Osteoblast (primary cell): Measurements from ENCODE around the gene OTOP1. TPM values are rescaled to one million over a fixed set of nuclear protein-coding genes. Genes with fewer than 3 reads are reported as not detected.
"Not testable (repeated sequence)": the region's sequence is repeated elsewhere in the genome, so short reads cannot be mapped to it uniquely, and the experiment has no call there.

ENCODE experiments used
- DNase-seq: peaks from one replicate; pipeline ENCODE4 v3.0.0; 2011; ENCODE audit warnings: low spot score, mixed read lengths; ENCODE audit not compliant: insufficient read length; ENCODE audit errors: missing footprints
- H2AFZ ChIP-seq: 2 replicates; pipeline ENCODE4 v1.6.0; 2011; ENCODE audit warnings: mild to moderate bottlenecking, low read length
- H3K27ac ChIP-seq: 2 replicates; pipeline ENCODE4 v1.5.1; 2011; ENCODE audit warnings: mild to moderate bottlenecking, low read depth, low read length, moderate library complexity
- H3K27me3 ChIP-seq: 2 replicates; pipeline ENCODE4 v1.6.0; 2012; ENCODE audit warnings: mild to moderate bottlenecking, control low read depth, inconsistent platforms, low read length, moderate library complexity; ENCODE audit not compliant: insufficient read depth
- H3K36me3 ChIP-seq: 2 replicates; pipeline ENCODE4 v1.5.1; 2011; ENCODE audit warnings: mild to moderate bottlenecking, low read length, control low read depth, moderate library complexity; ENCODE audit not compliant: insufficient read depth
- H3K4me1 ChIP-seq: 2 replicates; pipeline ENCODE4 v1.5.1; 2011; ENCODE audit warnings: mild to moderate bottlenecking, low read length, control low read depth, moderate library complexity; ENCODE audit not compliant: insufficient read depth
- H3K4me2 ChIP-seq: 2 replicates; pipeline ENCODE4 v1.6.0; 2011; ENCODE audit warnings: mild to moderate bottlenecking, low read length; ENCODE audit not compliant: insufficient read depth
- H3K4me3 ChIP-seq: fragments of 200-600 bp; sonication (generic); 3 replicates; pipeline ENCODE4 v1.5.1; 2012; ENCODE audit warnings: mild to moderate bottlenecking, low read length, inconsistent platforms; ENCODE audit not compliant: insufficient read depth
- H3K79me2 ChIP-seq: 2 replicates; pipeline ENCODE4 v1.6.0; 2012; ENCODE audit warnings: mild to moderate bottlenecking, low read length, control low read depth, inconsistent platforms; ENCODE audit not compliant: insufficient read depth
- H3K9me3 ChIP-seq: 2 replicates; pipeline ENCODE4 v1.5.1; 2011; ENCODE audit warnings: low read depth, low read length, control low read depth
- H4K20me1 ChIP-seq: 2 replicates; pipeline ENCODE4 v1.6.0; 2012; ENCODE audit warnings: mild to moderate bottlenecking, low read length, control low read depth; ENCODE audit not compliant: insufficient read depth
- CTCF ChIP-seq: IDR thresholded peaks from 2 replicates; pipeline ENCODE4 v1.5.1; 2011; ENCODE audit warnings: mild to moderate bottlenecking, low read depth, low read length, moderate library complexity; ENCODE audit errors: extremely low read depth
- total RNA-seq: library from RNA; depleted of rRNA; stranded (reverse); fragments of >200 nt; gene quantifications from 2 replicates; pipeline ENCODE4 v1.2.3, GENCODE V29; 2012

OTOP1 gene
- total RNA-seq, 1 donor: not detected

DNA sequence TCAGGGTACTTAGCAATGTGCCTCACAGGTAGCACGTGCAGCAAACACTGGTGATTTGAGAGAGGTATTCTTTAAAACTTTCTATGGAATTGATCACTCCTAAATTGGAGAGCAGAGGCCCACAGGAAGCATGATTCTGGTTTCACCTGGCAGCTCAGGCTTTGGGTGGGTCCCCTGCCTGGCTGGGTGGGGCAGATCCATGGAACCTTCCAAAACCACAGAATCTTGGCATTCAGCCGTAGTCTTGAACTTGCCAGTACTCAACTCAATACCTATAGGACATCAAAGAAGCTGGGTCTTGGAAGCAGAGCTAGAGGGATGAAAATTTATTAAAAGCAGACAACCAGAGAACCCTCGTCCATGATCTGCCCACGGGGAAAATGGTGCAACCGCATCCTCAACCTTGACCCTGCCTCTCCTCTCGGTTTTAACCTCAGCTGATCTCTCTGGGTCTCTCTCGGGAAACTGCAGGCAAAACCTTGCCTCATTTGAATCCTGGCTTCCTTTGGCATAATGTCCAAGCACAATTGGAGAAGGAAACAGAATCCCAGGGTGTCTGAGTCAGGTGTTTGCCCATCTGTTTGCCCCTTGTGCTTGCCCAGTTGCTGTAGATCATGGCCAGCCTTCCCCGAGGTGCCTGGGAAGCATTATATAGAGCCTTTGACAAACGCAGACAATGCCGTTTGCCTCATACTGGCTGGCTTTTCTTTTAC is 22.9 kb downstream of the OTOP1 start:
- Histone ChIP-seq H3K27ac (no peak overlapping the region), H3K79me2 (no peaks in the 10 kb centered on the region), H4K20me1 (no peaks in the 10 kb centered on the region), H3K4me3 (no peak overlapping the region), H3K9me3 (no peaks in the 10 kb centered on the region), H2AFZ (no peak overlapping the region), H3K36me3 (no peaks in the 10 kb centered on the region), H3K4me2 (no peak overlapping the region), H3K4me1 (no peaks in the 10 kb centered on the region), H3K27me3 (peaks cover 16% of the 10 kb centered on the region)
- no peak for DNase-seq
- TF ChIP-seq CTCF: no peak

DNA sequence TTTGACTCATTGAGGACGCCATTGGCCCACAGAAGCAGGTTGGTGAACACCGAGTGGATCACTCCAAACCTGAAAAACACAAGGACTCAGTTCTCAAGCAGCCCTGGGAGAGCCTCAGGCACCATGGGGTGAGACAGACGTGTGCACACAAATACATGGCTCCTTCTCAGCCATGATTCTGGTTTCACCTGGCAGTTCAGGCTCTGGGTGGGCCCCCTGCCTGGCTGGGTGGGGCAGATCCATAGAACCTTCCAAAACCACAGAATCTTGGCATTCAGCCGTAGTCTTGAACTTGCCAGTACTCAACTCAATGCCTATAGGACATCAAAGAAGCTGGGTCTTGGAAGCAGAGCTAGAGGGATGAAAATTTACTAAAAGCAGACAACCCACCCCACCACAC is 24.2 kb downstream of the OTOP1 start:
- no peaks in the 10 kb centered on the region for H3K9me3 ChIP-seq
- no peak for TF ChIP-seq CTCF
- no peak overlapping the region for H3K4me3 ChIP-seq
- H4K20me1 ChIP-seq: no peaks in the 10 kb centered on the region
- H3K36me3 ChIP-seq: no peaks in the 10 kb centered on the region
- H3K4me2 ChIP-seq: no peak overlapping the region
- no peak overlapping the region for H3K27ac ChIP-seq
- peaks cover 12% of the 10 kb centered on the region for H3K27me3 ChIP-seq
- H2AFZ ChIP-seq: no peak overlapping the region
- no peaks in the 10 kb centered on the region for H3K4me1 ChIP-seq
- no peaks in the 10 kb centered on the region for H3K79me2 ChIP-seq
- no peak for DNase-seq

GRCh38 chr4:4200624-4201023 is 26.1 kb downstream of the OTOP1 start:
- DNase-seq: no peak
- Histone ChIP-seq H2AFZ (no peak overlapping the region), H3K27me3 (peaks cover 2% of the 10 kb centered on the region), H3K4me2 (no peak overlapping the region), H3K4me3 (no peak overlapping the region), H3K4me1 (no peaks in the 10 kb centered on the region), H3K36me3 (no peaks in the 10 kb centered on the region), H3K9me3 (no peaks in the 10 kb centered on the region), H4K20me1 (no peaks in the 10 kb centered on the region), H3K27ac (no peak overlapping the region), H3K79me2 (no peaks in the 10 kb centered on the region)
- no peak for TF ChIP-seq CTCF

DNA sequence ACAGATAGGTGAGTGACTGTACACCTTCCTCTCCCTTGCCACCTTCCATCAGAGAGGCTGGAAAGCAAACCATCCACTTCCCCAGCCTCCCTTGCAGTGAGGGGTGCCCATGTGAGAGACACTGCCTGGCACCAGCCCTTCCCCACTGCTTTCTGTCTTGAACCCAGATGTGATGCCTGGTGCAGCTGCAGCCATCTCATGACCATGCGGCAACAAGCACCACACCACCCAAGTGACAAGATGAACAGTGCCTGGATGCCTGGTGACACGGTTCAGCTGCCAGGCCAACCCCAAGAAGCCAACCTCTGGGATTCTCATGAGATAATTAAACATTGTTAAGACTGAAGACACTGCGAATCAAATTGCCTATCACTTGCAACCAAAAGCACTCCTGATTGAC is 31.4 kb downstream of the OTOP1 start:
- Histone ChIP-seq H4K20me1 (no peaks in the 10 kb centered on the region), H3K36me3 (no peaks in the 10 kb centered on the region), H3K27ac (no peak overlapping the region), H3K27me3 (no peaks in the 10 kb centered on the region), H3K4me1 (no peaks in the 10 kb centered on the region), H3K9me3 (no peaks in the 10 kb centered on the region), H3K79me2 (no peaks in the 10 kb centered on the region), H2AFZ (no peak overlapping the region), H3K4me3 (no peak overlapping the region), H3K4me2 (no peak overlapping the region)
- DNase-seq: no peak
- no peak for TF ChIP-seq CTCF

DNA sequence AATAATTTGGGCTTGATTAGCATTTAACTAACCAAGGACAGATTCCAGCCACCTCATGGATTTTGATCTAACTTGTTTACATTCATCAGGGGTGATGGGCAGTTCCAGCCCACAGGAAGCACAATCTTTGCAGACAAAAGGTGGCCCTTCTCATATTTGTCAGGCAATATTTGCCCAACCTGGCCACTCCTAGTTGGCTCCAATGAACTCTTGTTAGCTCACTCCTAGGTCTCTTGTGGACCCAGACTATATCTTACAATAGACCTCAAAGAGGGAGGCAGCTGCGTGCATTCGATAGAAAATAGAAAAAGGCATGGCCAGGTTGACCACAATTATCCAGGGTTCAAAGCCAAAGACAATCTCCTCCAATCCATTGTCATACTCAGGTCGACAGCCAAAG is 38.2 kb downstream of the OTOP1 start:
- not testable (repeated sequence) for H3K9me3 ChIP-seq, H4K20me1 ChIP-seq, H3K79me2 ChIP-seq, H2AFZ ChIP-seq, H3K4me1 ChIP-seq, H3K27ac ChIP-seq, H3K4me3 ChIP-seq, H3K4me2 ChIP-seq, H3K27me3 ChIP-seq, H3K36me3 ChIP-seq, DNase-seq
